Ovary (tissue), 9 donors: Measurements from ENCODE around the gene PPP6R2. TPM values are rescaled to one million over a fixed set of nuclear protein-coding genes. Genes with fewer than 3 reads are reported as not detected.
"Not testable (repeated sequence)": the region's sequence is repeated elsewhere in the genome, so short reads cannot be mapped to it uniquely, and the experiment has no call there.

ENCODE experiments used
- DNase-seq, 5 donors: peaks; one replicate each; pipeline ENCODE4 v3.0.0-alpha.2; 2019 to 2020
- H3K27ac ChIP-seq, 2 donors: fragments of 200-600 bp; one replicate each; pipeline versions ENCODE4 v1.5.1 to v1.8.0; 2019 to 2022
- H3K27me3 ChIP-seq: fragments of 200-600 bp; one replicate; pipeline ENCODE4 v1.8.0; 2022
- H3K36me3 ChIP-seq: fragments of 200-600 bp; sonication (generic); one replicate; pipeline ENCODE4 v1.5.1; 2019
- H3K4me1 ChIP-seq: one replicate; pipeline ENCODE4 v1.8.1; 2013; ENCODE audit warnings: mild to moderate bottlenecking, moderate library complexity; ENCODE audit not compliant: insufficient read depth
- H3K4me3 ChIP-seq: fragments of 200-600 bp; sonication (generic); one replicate; pipeline ENCODE4 v1.5.1; 2017
- H3K9me3 ChIP-seq, 2 donors: fragments of 200-600 bp in 1 of 2; sonication (generic) in 1 of 2; one replicate each; pipeline versions ENCODE4 v1.5.1 to v1.8.1; 2013 to 2019; ENCODE audit warnings: mild to moderate bottlenecking in 1 of 2, moderate library complexity in 1 of 2
- CTCF ChIP-seq, 3 donors: fragments of 450-650 bp in 2 of 3; fragments of 200-600 bp in 1 of 3; IDR thresholded peaks; one replicate each; pipeline versions ENCODE4 v1.5.1 to v1.8.0; 2016 to 2022; ENCODE audit warnings: antibody characterized with exemption in 3 of 3, mild to moderate bottlenecking in 1 of 3
- EP300 ChIP-seq: sonication (generic); formaldehyde crosslinking; IDR thresholded peaks from one replicate; pipeline ENCODE4 v1.6.1; 2017; ENCODE audit warnings: antibody characterized with exemption
- POLR2A ChIP-seq: fragments of 450-650 bp; IDR thresholded peaks from one replicate; pipeline ENCODE4 v1.6.1; 2017; ENCODE audit warnings: antibody characterized with exemption, mild to moderate bottlenecking, moderate library complexity
- WGBS, 3 donors: extraction: QIAGEN DNeasy Blood & Tissue Kit in 1 of 3; methylation state at CpG; one replicate each; pipeline versions ENCODE4 v1.1.5 to v1.1.7; 2013 to 2017; 5-methylcytosine and 5-hydroxymethylcytosine counted together
- intact Hi-C, 4 donors: fragments of 100-400 bp; cut with DNase I; formaldehyde crosslinking; loops; one replicate each; pipeline versions ENCODE4 v1.11.0 to v1.15.1; 2022 to 2023
- polyA plus RNA-seq, 2 donors: library from polyadenylated mRNA; stranded (reverse); fragments of 200-250 nt in 1 of 2; fragments of 350-450 nt in 1 of 2; fragmentation: Illumina TruSeq in 1 of 2; extraction: RNeasy Lipid Tissue Mini Kit (QIAGEN cat#74804) in 1 of 2; gene quantifications; one replicate each; pipeline ENCODE4 v1.2.3, GENCODE V29; 2013 to 2014
- total RNA-seq, 7 donors: library from RNA; depleted of rRNA in 2 of 7; stranded (reverse); fragments of >200 nt in 2 of 7; fragmentation: NEBNext Ultra II Directional in 3 of 7; extraction: Animal tissue kit (Norgen Biotek cat#: 25700) in 3 of 7; gene quantifications; one replicate each; pipeline versions ENCODE4 v1.1.0 to v1.2.4, GENCODE V29; 2016 to 2023
- donor health status: DM: no; HTN: no; CAD: no; lungs with moderate emphysema.
- donor health status: DM: no; HTN: no; CAD: no.
- donor health status: Bipolar disorder and iron deficiency.
- donor health status: DM: yes; HTN: yes; CAD: no.
- donor health status: DM: no; HTN: no; CAD: no.
- donor health status: DM: yes; HTN: yes; CAD: no.

The PPP6R2 gene
- total and polyA plus RNA-seq, 9 donors = 8.2 to 52.9 (median 35.1) TPM

- no peak for TF ChIP-seq EP300
- TF ChIP-seq POLR2A = no peak
- TF ChIP-seq CTCF (IDR thresholded peaks at IDR 0.05) = no peak
- no peaks in the 10 kb centered on the region for H3K36me3 ChIP-seq
- intact Hi-C loops = loop anchor here in 3 of 4 donors (5.0 kb wide), 2 partner anchors 37 to 52 kb away; no protein-coding TSS in a partner anchor
- DNase-seq = no peak
- no peak overlapping the region for H3K27ac ChIP-seq
- no peaks in the 10 kb centered on the region for H3K9me3 ChIP-seq
- no peaks in the 10 kb centered on the region for H3K27me3 ChIP-seq
- 92 to 94% (median 93%) methylated on average over 6 of the region's 6 CpGs for WGBS, 3 donors
- H3K4me1 ChIP-seq = peaks cover 4% of the 10 kb centered on the region
- no peak overlapping the region for H3K4me3 ChIP-seq
Measured at GRCh38 chr22:50329236-50329635, 13.9 kb upstream of the PPP6R2 start.

- DNase-seq, intact Hi-C loops, H3K4me1 ChIP-seq, H3K27me3 ChIP-seq, H3K4me3 ChIP-seq, H3K36me3 ChIP-seq, H3K27ac ChIP-seq, H3K9me3 ChIP-seq: not testable (repeated sequence)
- WGBS, 3 donors = 83 to 88% (median 84%) methylated on average over 5 of the region's 5 CpGs
Measured at GRCh38 chr22:50334433-50334832, 8.7 kb upstream of the PPP6R2 start.

- WGBS, 3 donors = 92 to 96% (median 95%) methylated on average over 13 of the region's 13 CpGs
- intact Hi-C loops = loop anchor here in 2 of 4 donors (5.0 kb wide), 1 partner anchor 70 kb away; no protein-coding TSS in a partner anchor
- Histone ChIP-seq H3K9me3 (no peaks in the 10 kb centered on the region), H3K27me3 (no peaks in the 10 kb centered on the region), H3K36me3 (no peaks in the 10 kb centered on the region), H3K27ac (no peak overlapping the region), H3K4me3 (no peak overlapping the region), H3K4me1 (no peaks in the 10 kb centered on the region)
- TF ChIP-seq POLR2A (no peak), EP300 (no peak), CTCF (IDR thresholded peaks at IDR 0.05) (no peak)
- DNase-seq = no peak
Measured at GRCh38 chr22:50337262-50338041, 5.7 kb upstream of the PPP6R2 start.

DNA sequence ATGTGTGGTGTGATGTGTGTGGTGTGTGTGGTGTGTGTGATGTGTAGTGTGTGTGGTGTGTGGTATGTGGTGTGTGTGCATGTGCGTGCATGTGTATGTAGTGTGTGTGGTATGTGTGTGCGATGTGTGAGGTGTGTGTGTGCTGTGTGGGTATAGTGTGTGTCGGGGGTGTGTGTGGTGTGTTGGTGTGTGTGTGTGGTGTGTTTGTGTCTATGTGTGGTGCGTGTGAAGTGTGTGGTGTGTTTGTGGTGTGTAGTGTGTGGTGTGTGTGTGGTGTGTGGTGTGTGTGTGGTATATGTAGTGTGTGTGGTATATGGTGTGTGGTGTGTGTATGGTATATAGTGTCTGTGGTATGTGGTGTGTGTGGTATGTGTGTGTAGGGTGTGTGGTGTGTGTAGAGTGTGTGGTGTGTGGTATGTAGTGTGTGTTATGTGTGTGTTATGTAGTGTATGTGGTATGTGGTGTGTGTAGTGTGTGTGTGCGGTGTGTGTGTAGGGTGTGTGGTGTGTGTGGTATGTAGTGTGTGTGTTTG lies 5.0 kb upstream of the PPP6R2 start:
- 92 to 93% (median 93%) methylated on average over 5 of the region's 5 CpGs for WGBS, 3 donors
- no peak for DNase-seq
- no peaks in the 10 kb centered on the region for H3K4me1 ChIP-seq
- H3K9me3 ChIP-seq = no peaks in the 10 kb centered on the region
- TF ChIP-seq CTCF (IDR thresholded peaks at IDR 0.05) = no peak
- no peak for TF ChIP-seq EP300
- TF ChIP-seq POLR2A = no peak
- no peaks in the 10 kb centered on the region for H3K36me3 ChIP-seq
- intact Hi-C loops = loop anchor here in 2 of 4 donors (5.0 kb wide), 1 partner anchor 71 kb away; no protein-coding TSS in a partner anchor
- H3K4me3 ChIP-seq = no peak overlapping the region
- H3K27me3 ChIP-seq = no peaks in the 10 kb centered on the region
- no peak overlapping the region for H3K27ac ChIP-seq
